A549 (cell line): ENCODE measurements around the gene MOB3C. TPM values are rescaled to one million over a fixed set of nuclear protein-coding genes. Genes with fewer than 3 reads are reported as not detected.
A peak's percentile ranks its signal among the peaks of the same experiment; 100 is the strongest.

Source experiments
- ATAC-seq, 2 experiments: fragments of 200-7000 bp in 1 of 2; fragments of >200 bp in 1 of 2; cut with Nextera tagmentation in 1 of 2; cut with Tn5 transposase in 1 of 2; 3 replicates each; pipeline versions ENCODE4 v1.8.0 to v1.9.1; 2018 to 2020; ENCODE audit warnings: mild to moderate bottlenecking in 1 of 2, moderate library complexity in 1 of 2
- CTCF ChIA-PET: fragments of 300-600 bp; sonication (Branson Sonifier 250); formaldehyde crosslinking; extraction: SDS; loops from one replicate; lab custom pipeline; 2021; ENCODE audit warnings: antibody characterized with exemption, inconsistent platforms; lab: Yijun Ruan, JAX
- POLR2A ChIA-PET: fragments of 350-600 bp; formaldehyde crosslinking; extraction: SDS; loops from one replicate; lab custom pipeline; 2021; ENCODE audit warnings: antibody characterized with exemption, inconsistent platforms; lab: Yijun Ruan, JAX
- DNase-seq, 2 experiments: peaks; one replicate each; pipeline versions ENCODE4 v3.0.0 to v3.0.0-alpha.2; 2011 to 2016; ENCODE audit warnings: low read depth in 1 of 2, low spot score in 1 of 2
- FAIRE-seq: peaks from 2 replicates; lab custom pipeline; 2011; peaks lifted over from hg19 to GRCh38; lab: Jason Lieb, UNC
- H3K27ac ChIP-seq, 2 experiments: fragments of >200 bp; sonication (Bioruptor Twin); formaldehyde crosslinking; 3 replicates each; pipeline ENCODE4 v1.5.1; 2016 to 2017
- H3K4me1 ChIP-seq: fragments of >200 bp; sonication (Bioruptor Twin); formaldehyde crosslinking; 3 replicates; pipeline ENCODE4 v1.6.1; 2016
- H3K4me2 ChIP-seq: fragments of >200 bp; sonication (Bioruptor Twin); formaldehyde crosslinking; 3 replicates; pipeline ENCODE4 v1.6.1; 2016
- H3K4me3 ChIP-seq: fragments of >200 bp; sonication (Bioruptor Twin); formaldehyde crosslinking; 3 replicates; pipeline ENCODE4 v1.5.1; 2016
- H3K9me3 ChIP-seq: fragments of >200 bp; sonication (Bioruptor Twin); formaldehyde crosslinking; 3 replicates; pipeline ENCODE4 v1.6.1; 2016
- FOSL2 ChIP-seq, 2 experiments: fragments of 450-650 bp in 1 of 2; fragments of >200 bp in 1 of 2; sonication (Bioruptor Twin) in 1 of 2; formaldehyde crosslinking; IDR thresholded peaks; 2 replicates each; pipeline versions ENCODE4 v1.5.0 to v1.6.1; 2016 to 2020; ENCODE audit warnings: mild to moderate bottlenecking in 1 of 2, moderate library complexity in 1 of 2
- HEYL ChIP-seq: fragments of 250-450 bp; sonication (Bioruptor Pico); IDR thresholded peaks from 2 replicates; pipeline ENCODE4 v1.8.0; 2021; ENCODE audit warnings: mild to moderate bottlenecking, moderate library complexity
- HOXB13 ChIP-seq: fragments of 250-450 bp; sonication (Bioruptor Pico); IDR thresholded peaks from 2 replicates; pipeline ENCODE4 v1.5.0; 2020; ENCODE audit warnings: low read depth, mild to moderate bottlenecking, moderate library complexity
- HOXB5 ChIP-seq: fragments of 250-450 bp; sonication (Bioruptor Pico); IDR thresholded peaks from 2 replicates; pipeline ENCODE4 v1.5.0; 2020; ENCODE audit warnings: mild to moderate bottlenecking, moderate library complexity
- JUN ChIP-seq, 2 experiments: fragments of >200 bp; sonication (Bioruptor Twin); formaldehyde crosslinking; IDR thresholded peaks; 2 replicates in 1 of 2; 3 replicates in 1 of 2; pipeline ENCODE4 v1.6.1; 2016 to 2017
- NPAS2 ChIP-seq: fragments of 250-450 bp; sonication (Bioruptor Pico); IDR thresholded peaks from 2 replicates; pipeline ENCODE4 v1.8.0; 2022; ENCODE audit warnings: mild to moderate bottlenecking, moderate library complexity, borderline replicate concordance
- POLR2A ChIP-seq: IDR thresholded peaks from 2 replicates; pipeline ENCODE4 v1.6.1; 2012; ENCODE audit warnings: mild to moderate bottlenecking, low read length
- RCOR1 ChIP-seq: fragments of 150-350 bp; IDR thresholded peaks from 2 replicates; pipeline ENCODE4 v1.6.1; 2014; ENCODE audit warnings: antibody characterized with exemption, low read length, low read depth
- RNF2 ChIP-seq: fragments of 200-600 bp; sonication (generic); IDR thresholded peaks from 2 replicates; pipeline ENCODE4 v1.6.1; 2016; ENCODE audit warnings: low read depth, mild to moderate bottlenecking, antibody characterized with exemption, moderate library complexity, borderline replicate concordance
- SREBF2 ChIP-seq: fragments of 450-650 bp; IDR thresholded peaks from 2 replicates; pipeline ENCODE4 v1.6.1; 2014; ENCODE audit warnings: mild to moderate bottlenecking, moderate library complexity
- TFCP2L1 ChIP-seq: fragments of 250-450 bp; sonication (Bioruptor Pico); IDR thresholded peaks from 2 replicates; pipeline ENCODE4 v1.5.0; 2021; ENCODE audit warnings: mild to moderate bottlenecking
- TP53 ChIP-seq: fragments of 250-450 bp; sonication (Bioruptor Pico); IDR thresholded peaks from 2 replicates; pipeline ENCODE4 v1.5.0; 2021; ENCODE audit warnings: mild to moderate bottlenecking, moderate library complexity
- ZFP36 ChIP-seq: fragments of 450-650 bp; IDR thresholded peaks from 2 replicates; pipeline ENCODE4 v1.6.1; 2014; ENCODE audit warnings: borderline replicate concordance; ENCODE audit not compliant: partially characterized antibody
- polyA plus RNA-seq, 4 experiments: library from polyadenylated mRNA; depleted of rRNA in 3 of 4; stranded (reverse); fragments of >200 nt; fragmentation: RNase III in 1 of 4; extraction: RNeasy Plus Mini Kit Qiagen cat#74134 plus additional on column Dnase treatment in 1 of 4; gene quantifications; 2 replicates in 3 of 4; 3 replicates in 1 of 4; pipeline ENCODE4 v1.2.3, GENCODE V29; 2011 to 2017
- TF ChIP-seq, protein P1 (sequence below): fragments of >200 bp; sonication (Bioruptor Twin); formaldehyde crosslinking; IDR thresholded peaks from 3 replicates; pipeline ENCODE4 v1.5.1; 2016
- TF ChIP-seq, protein P2 (sequence below): fragments of 200-600 bp; sonication (generic); IDR thresholded peaks from 2 replicates; pipeline ENCODE4 v1.6.1; 2016; ENCODE audit warnings: antibody characterized with exemption, mild to moderate bottlenecking, moderate library complexity
- TF ChIP-seq, protein P3 (sequence below): IDR thresholded peaks from 2 replicates; pipeline ENCODE4 v1.6.1; 2012
- TF ChIP-seq, protein P4 (sequence below): fragments of 250-450 bp; sonication (Bioruptor Pico); IDR thresholded peaks from 2 replicates; pipeline ENCODE4 v1.5.0; 2020; ENCODE audit warnings: low read depth, mild to moderate bottlenecking, moderate library complexity
- TF ChIP-seq, protein P5 (sequence below): IDR thresholded peaks from 2 replicates; pipeline ENCODE4 v1.6.1; 2012
- TF ChIP-seq, protein P6 (sequence below): fragments of 450-650 bp; IDR thresholded peaks from 2 replicates; pipeline ENCODE4 v1.6.1; 2014; ENCODE audit warnings: antibody characterized with exemption

MOB3C gene
- polyA plus RNA-seq, 2 of the 4 experiments (the other 2 are of a cell fraction), result 2.6 to 2.7 TPM

DNA sequence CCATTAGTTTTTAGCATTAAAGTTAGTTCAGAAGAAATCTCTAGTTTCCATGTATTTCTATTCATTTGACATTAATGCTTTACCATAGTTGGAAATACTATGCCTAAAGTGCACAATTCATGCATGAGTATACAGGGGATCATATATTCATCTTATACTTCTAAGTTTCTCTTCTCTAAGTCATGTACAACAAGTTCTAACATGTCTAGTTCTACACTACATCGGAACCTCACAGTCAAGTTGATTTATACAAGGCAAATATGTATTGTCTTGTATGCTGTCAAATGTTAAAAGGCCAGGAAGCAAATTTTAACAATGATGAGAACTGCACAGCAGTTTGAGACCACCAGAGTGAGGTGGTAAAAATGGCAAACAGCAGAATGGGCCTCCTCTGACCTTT, 22.9 kb upstream of the MOB3C start (continued):
- TF ChIP-seq, protein P1, sequence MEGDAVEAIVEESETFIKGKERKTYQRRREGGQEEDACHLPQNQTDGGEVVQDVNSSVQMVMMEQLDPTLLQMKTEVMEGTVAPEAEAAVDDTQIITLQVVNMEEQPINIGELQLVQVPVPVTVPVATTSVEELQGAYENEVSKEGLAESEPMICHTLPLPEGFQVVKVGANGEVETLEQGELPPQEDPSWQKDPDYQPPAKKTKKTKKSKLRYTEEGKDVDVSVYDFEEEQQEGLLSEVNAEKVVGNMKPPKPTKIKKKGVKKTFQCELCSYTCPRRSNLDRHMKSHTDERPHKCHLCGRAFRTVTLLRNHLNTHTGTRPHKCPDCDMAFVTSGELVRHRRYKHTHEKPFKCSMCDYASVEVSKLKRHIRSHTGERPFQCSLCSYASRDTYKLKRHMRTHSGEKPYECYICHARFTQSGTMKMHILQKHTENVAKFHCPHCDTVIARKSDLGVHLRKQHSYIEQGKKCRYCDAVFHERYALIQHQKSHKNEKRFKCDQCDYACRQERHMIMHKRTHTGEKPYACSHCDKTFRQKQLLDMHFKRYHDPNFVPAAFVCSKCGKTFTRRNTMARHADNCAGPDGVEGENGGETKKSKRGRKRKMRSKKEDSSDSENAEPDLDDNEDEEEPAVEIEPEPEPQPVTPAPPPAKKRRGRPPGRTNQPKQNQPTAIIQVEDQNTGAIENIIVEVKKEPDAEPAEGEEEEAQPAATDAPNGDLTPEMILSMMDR, result no peak
- TF ChIP-seq TP53, result no peak
- TF ChIP-seq RCOR1, result no peak
- no peak for TF ChIP-seq JUN (IDR thresholded peaks at IDR 0.05)
- no peak for TF ChIP-seq ZFP36
- TF ChIP-seq, protein P2, sequence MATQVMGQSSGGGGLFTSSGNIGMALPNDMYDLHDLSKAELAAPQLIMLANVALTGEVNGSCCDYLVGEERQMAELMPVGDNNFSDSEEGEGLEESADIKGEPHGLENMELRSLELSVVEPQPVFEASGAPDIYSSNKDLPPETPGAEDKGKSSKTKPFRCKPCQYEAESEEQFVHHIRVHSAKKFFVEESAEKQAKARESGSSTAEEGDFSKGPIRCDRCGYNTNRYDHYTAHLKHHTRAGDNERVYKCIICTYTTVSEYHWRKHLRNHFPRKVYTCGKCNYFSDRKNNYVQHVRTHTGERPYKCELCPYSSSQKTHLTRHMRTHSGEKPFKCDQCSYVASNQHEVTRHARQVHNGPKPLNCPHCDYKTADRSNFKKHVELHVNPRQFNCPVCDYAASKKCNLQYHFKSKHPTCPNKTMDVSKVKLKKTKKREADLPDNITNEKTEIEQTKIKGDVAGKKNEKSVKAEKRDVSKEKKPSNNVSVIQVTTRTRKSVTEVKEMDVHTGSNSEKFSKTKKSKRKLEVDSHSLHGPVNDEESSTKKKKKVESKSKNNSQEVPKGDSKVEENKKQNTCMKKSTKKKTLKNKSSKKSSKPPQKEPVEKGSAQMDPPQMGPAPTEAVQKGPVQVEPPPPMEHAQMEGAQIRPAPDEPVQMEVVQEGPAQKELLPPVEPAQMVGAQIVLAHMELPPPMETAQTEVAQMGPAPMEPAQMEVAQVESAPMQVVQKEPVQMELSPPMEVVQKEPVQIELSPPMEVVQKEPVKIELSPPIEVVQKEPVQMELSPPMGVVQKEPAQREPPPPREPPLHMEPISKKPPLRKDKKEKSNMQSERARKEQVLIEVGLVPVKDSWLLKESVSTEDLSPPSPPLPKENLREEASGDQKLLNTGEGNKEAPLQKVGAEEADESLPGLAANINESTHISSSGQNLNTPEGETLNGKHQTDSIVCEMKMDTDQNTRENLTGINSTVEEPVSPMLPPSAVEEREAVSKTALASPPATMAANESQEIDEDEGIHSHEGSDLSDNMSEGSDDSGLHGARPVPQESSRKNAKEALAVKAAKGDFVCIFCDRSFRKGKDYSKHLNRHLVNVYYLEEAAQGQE, result no peak
- no peak for TF ChIP-seq HEYL (CRISPR knock-in tag)

DNA sequence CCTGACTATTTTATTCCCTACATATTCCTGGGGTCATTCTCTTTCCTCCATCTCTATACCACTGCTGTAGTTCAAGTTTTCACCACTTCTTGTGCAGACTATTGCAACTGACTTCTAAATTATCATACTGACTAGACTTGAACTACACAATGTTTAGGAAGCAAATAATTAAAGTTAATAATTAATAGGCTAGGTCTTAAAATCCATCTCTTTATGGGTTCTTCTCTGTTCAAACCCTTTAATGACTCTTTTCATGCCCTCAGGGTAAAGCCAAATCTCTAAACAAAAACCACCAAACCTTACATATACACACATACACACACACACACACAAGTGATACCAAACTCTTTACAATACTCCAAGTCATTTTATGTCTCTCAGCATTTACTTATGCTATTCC, 22.3 kb upstream of the MOB3C start:
- Histone ChIP-seq H3K4me3 (no peak overlapping the region), H3K9me3 (no peaks in the 10 kb centered on the region), H3K27ac (peak overlapping the region in 1 of 2 experiments; percentile 36; a peak in 1 of 6 replicates), H3K4me1 (peaks cover 34% of the 10 kb centered on the region), H3K4me2 (peak overlapping the region; percentile 53)
- TF ChIP-seq RNF2 (no peak), SREBF2 (no peak), NPAS2 (no peak), HOXB13 (CRISPR knock-in tag) (no peak), POLR2A (no peak), TP53 (no peak), TFCP2L1 (no peak), FOSL2 (IDR thresholded peaks at IDR 0.05) (no peak), FOSL2 (CRISPR knock-in tag; IDR thresholded peaks at IDR 0.05) (no peak), HOXB5 (CRISPR knock-in tag) (no peak)
- TF ChIP-seq, protein P3, sequence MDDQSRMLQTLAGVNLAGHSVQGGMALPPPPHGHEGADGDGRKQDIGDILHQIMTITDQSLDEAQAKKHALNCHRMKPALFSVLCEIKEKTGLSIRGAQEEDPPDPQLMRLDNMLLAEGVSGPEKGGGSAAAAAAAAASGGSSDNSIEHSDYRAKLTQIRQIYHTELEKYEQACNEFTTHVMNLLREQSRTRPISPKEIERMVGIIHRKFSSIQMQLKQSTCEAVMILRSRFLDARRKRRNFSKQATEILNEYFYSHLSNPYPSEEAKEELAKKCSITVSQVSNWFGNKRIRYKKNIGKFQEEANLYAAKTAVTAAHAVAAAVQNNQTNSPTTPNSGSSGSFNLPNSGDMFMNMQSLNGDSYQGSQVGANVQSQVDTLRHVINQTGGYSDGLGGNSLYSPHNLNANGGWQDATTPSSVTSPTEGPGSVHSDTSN, result no peak
- TF ChIP-seq, protein P4, sequence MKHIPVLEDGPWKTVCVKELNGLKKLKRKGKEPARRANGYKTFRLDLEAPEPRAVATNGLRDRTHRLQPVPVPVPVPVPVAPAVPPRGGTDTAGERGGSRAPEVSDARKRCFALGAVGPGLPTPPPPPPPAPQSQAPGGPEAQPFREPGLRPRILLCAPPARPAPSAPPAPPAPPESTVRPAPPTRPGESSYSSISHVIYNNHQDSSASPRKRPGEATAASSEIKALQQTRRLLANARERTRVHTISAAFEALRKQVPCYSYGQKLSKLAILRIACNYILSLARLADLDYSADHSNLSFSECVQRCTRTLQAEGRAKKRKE (CRISPR knock-in tag), result no peak
- TF ChIP-seq, protein P5, sequence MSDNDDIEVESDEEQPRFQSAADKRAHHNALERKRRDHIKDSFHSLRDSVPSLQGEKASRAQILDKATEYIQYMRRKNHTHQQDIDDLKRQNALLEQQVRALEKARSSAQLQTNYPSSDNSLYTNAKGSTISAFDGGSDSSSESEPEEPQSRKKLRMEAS, result no peak
- TF ChIP-seq, protein P6, sequence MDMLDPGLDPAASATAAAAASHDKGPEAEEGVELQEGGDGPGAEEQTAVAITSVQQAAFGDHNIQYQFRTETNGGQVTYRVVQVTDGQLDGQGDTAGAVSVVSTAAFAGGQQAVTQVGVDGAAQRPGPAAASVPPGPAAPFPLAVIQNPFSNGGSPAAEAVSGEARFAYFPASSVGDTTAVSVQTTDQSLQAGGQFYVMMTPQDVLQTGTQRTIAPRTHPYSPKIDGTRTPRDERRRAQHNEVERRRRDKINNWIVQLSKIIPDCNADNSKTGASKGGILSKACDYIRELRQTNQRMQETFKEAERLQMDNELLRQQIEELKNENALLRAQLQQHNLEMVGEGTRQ, result no peak
- peak in 1 of 2 experiments; percentile 46; a peak in 1 of 6 replicates for ATAC-seq
- ChIA-PET CTCF (no interaction called here), POLR2A (no interaction called here)
- FAIRE-seq, result no peak
- DNase-seq, result no peak
